Measurements from ENCODE around the gene ANTKMT. TPM values are rescaled to one million over a fixed set of nuclear protein-coding genes. Genes with fewer than 3 reads are reported as not detected.
A peak's percentile ranks its signal among the peaks of the same experiment; 100 is the strongest.

The ANTKMT gene
- total and polyA plus RNA-seq, 12 donors = 23.3 to 91.1 (median 31.7) TPM

GRCh38 chr16:730666-731509 lies 9.9 kb downstream of the ANTKMT start:
- H3K4me1 ChIP-seq = peaks cover 12 to 29% (median 24%) of the 10 kb centered on the region in 9 donors
- 89 to 90% methylated on average over 22 of the region's 22 CpGs for WGBS, 2 donors

GRCh38 chr16:732332-732731 lies 11.4 kb downstream of the ANTKMT start:
- Histone ChIP-seq H3K9me3 (no peaks in the 10 kb centered on the region), H3K27me3 (peaks cover 0 to 13% (median 9%) of the 10 kb centered on the region in 7 donors), H3K4me1 (peaks cover 11 to 18% (median 16%) of the 10 kb centered on the region in 9 donors), H3K27ac (no peak overlapping the region), H3K36me3 (peaks cover 0 to 75% (median 29%) of the 10 kb centered on the region in 9 donors), H3K4me3 (no peak overlapping the region)
- WGBS, 2 donors = 96 to 98% methylated on average over 12 of the region's 12 CpGs
- intact Hi-C loops (cut with DNase I) = no loop called here
- no peak for ATAC-seq
- TF ChIP-seq CTCF (IDR thresholded peaks at IDR 0.05) = no peak
- DNase-seq = no peak

More at GRCh38 chr16:730666-731509, 9.9 kb downstream of the ANTKMT start:
- no peaks in the 10 kb centered on the region for H3K9me3 ChIP-seq
- TF ChIP-seq CTCF (IDR thresholded peaks at IDR 0.05) = no peak
- H3K27me3 ChIP-seq = peaks cover 0 to 25% (median 20%) of the 10 kb centered on the region in 7 donors
- intact Hi-C loops (cut with DNase I) = no loop called here
- no peak overlapping the region for H3K27ac ChIP-seq
- ATAC-seq (no peak), DNase-seq (no peak)
- no peak overlapping the region for H3K4me3 ChIP-seq
- peaks cover 0 to 61% (median 16%) of the 10 kb centered on the region in 9 donors for H3K36me3 ChIP-seq

GRCh38 chr16:732936-733335 lies 12.0 kb downstream of the ANTKMT start:
- Histone ChIP-seq H3K9me3 (no peaks in the 10 kb centered on the region), H3K36me3 (peaks cover 0 to 81% (median 34%) of the 10 kb centered on the region in 9 donors), H3K27me3 (peaks cover 0 to 7% (median 3%) of the 10 kb centered on the region in 7 donors), H3K4me1 (peaks cover 5 to 12% (median 10%) of the 10 kb centered on the region in 9 donors), H3K27ac (no peak overlapping the region), H3K4me3 (no peak overlapping the region)
- ATAC-seq = no peak
- intact Hi-C loops (cut with DNase I) = no loop called here
- WGBS, 2 donors = 91 to 92% methylated on average over 13 of the region's 13 CpGs
- no peak for DNase-seq
- TF ChIP-seq CTCF (IDR thresholded peaks at IDR 0.05) = no peak

GRCh38 chr16:733382-734207 lies 12.6 kb downstream of the ANTKMT start:
- Histone ChIP-seq H3K4me3 (no peak overlapping the region), H3K4me1 (peaks cover under 1 to 6% (median 4%) of the 10 kb centered on the region in 9 donors), H3K27ac (no peak overlapping the region), H3K27me3 (peaks cover 0 to under 1% (median 0%) of the 10 kb centered on the region in 7 donors), H3K36me3 (peaks cover 0 to 88% (median 34%) of the 10 kb centered on the region in 9 donors), H3K9me3 (no peaks in the 10 kb centered on the region)
- intact Hi-C loops (cut with DNase I) = no loop called here
- ATAC-seq (no peak), DNase-seq (peak in 1 of 2 donors; percentile 15)
- 76 to 85% methylated on average over 34 of the region's 34 CpGs for WGBS, 2 donors
- TF ChIP-seq CTCF (IDR thresholded peaks at IDR 0.05) = peak in 4 of 9 donors; percentile 23 to 39 (median 32)

All from heart right ventricle (tissue), 16 donors.